ENCODE results near the gene SNX11. TPM values are rescaled to one million over a fixed set of nuclear protein-coding genes. Genes with fewer than 3 reads are reported as not detected.

SNX11 gene
- total RNA-seq, 2 experiments from 2014 or later, result 12.0 to 17.6 TPM

GRCh38 chr17:48139944-48140343 lies 32.4 kb downstream of the SNX11 start:
- Histone ChIP-seq H2AFZ (ENCODE audit: low read length) (no peak overlapping the region), H3K27ac (ENCODE audit: low read depth, low read length, poor library complexity, severe bottlenecking) (no peak overlapping the region), H3K4me2 (ENCODE audit: low read length) (no peak overlapping the region), H3K4me1 (ENCODE audit: insufficient read depth, low read length, poor library complexity, severe bottlenecking) (no peaks in the 10 kb centered on the region), H3K36me3 (ENCODE audit: insufficient read depth, low read length) (no peaks in the 10 kb centered on the region), H4K20me1 (ENCODE audit: insufficient read depth, low read length) (no peaks in the 10 kb centered on the region), H3K4me3 (ENCODE audit: low read depth, low read length, poor library complexity, severe bottlenecking) (no peak overlapping the region), H3K9me2 (ENCODE audit: insufficient read depth, low read length) (no peaks in the 10 kb centered on the region), H3K9me3 (ENCODE audit: low read length) (no peaks in the 10 kb centered on the region), H3K79me2 (ENCODE audit: insufficient read depth, low read depth, low read length) (no peaks in the 10 kb centered on the region)
- ChIA-PET POLR2A (interaction anchor here (0.7 kb wide), 1 partner anchor 122 kb away, joined by 4 read pairs; no protein-coding TSS in a partner anchor), CTCF (ENCODE audit: unreplicated experiment) (no interaction called here)
- no peak for DNase-seq (ENCODE audit: low spot score)
- TF ChIP-seq, protein P1, sequence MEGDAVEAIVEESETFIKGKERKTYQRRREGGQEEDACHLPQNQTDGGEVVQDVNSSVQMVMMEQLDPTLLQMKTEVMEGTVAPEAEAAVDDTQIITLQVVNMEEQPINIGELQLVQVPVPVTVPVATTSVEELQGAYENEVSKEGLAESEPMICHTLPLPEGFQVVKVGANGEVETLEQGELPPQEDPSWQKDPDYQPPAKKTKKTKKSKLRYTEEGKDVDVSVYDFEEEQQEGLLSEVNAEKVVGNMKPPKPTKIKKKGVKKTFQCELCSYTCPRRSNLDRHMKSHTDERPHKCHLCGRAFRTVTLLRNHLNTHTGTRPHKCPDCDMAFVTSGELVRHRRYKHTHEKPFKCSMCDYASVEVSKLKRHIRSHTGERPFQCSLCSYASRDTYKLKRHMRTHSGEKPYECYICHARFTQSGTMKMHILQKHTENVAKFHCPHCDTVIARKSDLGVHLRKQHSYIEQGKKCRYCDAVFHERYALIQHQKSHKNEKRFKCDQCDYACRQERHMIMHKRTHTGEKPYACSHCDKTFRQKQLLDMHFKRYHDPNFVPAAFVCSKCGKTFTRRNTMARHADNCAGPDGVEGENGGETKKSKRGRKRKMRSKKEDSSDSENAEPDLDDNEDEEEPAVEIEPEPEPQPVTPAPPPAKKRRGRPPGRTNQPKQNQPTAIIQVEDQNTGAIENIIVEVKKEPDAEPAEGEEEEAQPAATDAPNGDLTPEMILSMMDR (conservative IDR thresholded peaks at IDR 0.05; ENCODE audit: low read length), result no peak
- TF ChIP-seq EZH2phosphoT487 (IDR thresholded peaks at IDR 0.05; ENCODE audit: borderline replicate concordance, low read depth, low read length), result no peak
- no TSS peak for BruUV-seq (replicated peaks)
- intact Hi-C loops (cut with micrococcal nuclease; ENCODE audit: unreplicated experiment), result no loop called here

DNA sequence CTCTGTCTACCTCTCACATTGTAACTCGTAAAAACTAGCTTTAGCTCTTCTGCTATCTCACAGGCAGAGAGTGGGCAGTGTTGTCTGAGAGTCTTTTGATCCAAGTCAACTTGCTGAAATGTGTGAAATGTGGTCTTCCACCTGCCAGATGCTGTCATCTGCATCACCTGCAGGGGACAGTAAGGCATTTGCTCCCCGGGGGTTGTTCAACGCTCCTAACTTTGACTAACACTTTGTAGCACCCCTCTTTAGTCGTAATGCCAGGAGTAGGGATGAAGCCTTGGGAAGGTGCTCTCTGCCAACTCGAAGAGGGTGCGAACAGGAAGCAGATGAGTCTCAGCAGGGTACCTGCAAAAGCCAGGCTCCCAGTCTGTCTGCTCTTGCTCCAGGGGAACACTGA lies 36.1 kb downstream of the SNX11 start:
- intact Hi-C loops (cut with micrococcal nuclease; ENCODE audit: unreplicated experiment), result no loop called here

DNA sequence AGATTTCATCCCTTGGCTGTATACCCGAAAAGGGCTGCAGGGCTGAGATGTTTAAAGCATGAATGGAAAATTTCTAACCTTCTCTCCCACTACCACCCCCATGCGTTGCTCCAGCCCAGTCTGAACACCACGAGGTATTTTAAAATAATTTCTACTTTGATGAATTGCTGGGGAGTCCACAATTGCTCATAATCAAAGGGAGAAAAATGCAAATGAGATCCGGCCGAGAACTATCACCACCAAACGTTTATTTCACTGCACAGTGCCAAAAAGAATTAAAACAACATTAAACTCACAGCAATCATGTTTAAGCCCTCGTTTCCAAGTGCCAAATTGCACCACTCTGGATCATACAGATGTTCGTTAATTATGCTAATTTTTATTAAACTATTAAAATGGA lies 36.7 kb downstream of the SNX11 start:
- TF ChIP-seq, protein P1 (conservative IDR thresholded peaks at IDR 0.05; ENCODE audit: low read length), result no peak
- TF ChIP-seq EZH2phosphoT487 (IDR thresholded peaks at IDR 0.05; ENCODE audit: borderline replicate concordance, low read depth, low read length), result no peak
- Histone ChIP-seq H2AFZ (ENCODE audit: low read length) (no peak overlapping the region), H3K4me2 (ENCODE audit: low read length) (peak overlapping the region; percentile 8; the same call in 1 of the 2 replicates), H3K9me3 (ENCODE audit: low read length) (no peaks in the 10 kb centered on the region), H3K4me1 (ENCODE audit: insufficient read depth, low read length, poor library complexity, severe bottlenecking) (no peaks in the 10 kb centered on the region), H3K4me3 (ENCODE audit: low read depth, low read length, poor library complexity, severe bottlenecking) (no peak overlapping the region), H4K20me1 (ENCODE audit: insufficient read depth, low read length) (no peaks in the 10 kb centered on the region), H3K9me2 (ENCODE audit: insufficient read depth, low read length) (no peaks in the 10 kb centered on the region), H3K27ac (ENCODE audit: low read depth, low read length, poor library complexity, severe bottlenecking) (no peak overlapping the region), H3K36me3 (ENCODE audit: insufficient read depth, low read length) (no peaks in the 10 kb centered on the region), H3K79me2 (ENCODE audit: insufficient read depth, low read depth, low read length) (no peaks in the 10 kb centered on the region)
- no TSS peak for BruUV-seq (replicated peaks)
- intact Hi-C loops (cut with micrococcal nuclease; ENCODE audit: unreplicated experiment), result no loop called here
- CTCF ChIA-PET (ENCODE audit: unreplicated experiment), result no interaction called here
- POLR2A ChIA-PET, result no interaction called here
- DNase-seq (ENCODE audit: low spot score), result no peak

More for the DNA sequence above, 36.1 kb downstream of the SNX11 start:
- H3K27ac ChIP-seq (ENCODE audit: low read depth, low read length, poor library complexity, severe bottlenecking), result no peak overlapping the region
- H3K36me3 ChIP-seq (ENCODE audit: insufficient read depth, low read length), result no peaks in the 10 kb centered on the region
- TF ChIP-seq EZH2phosphoT487 (IDR thresholded peaks at IDR 0.05; ENCODE audit: borderline replicate concordance, low read depth, low read length), result no peak
- TF ChIP-seq, protein P1 (conservative IDR thresholded peaks at IDR 0.05; ENCODE audit: low read length), result no peak
- H4K20me1 ChIP-seq (ENCODE audit: insufficient read depth, low read length), result no peaks in the 10 kb centered on the region
- no peaks in the 10 kb centered on the region for H3K79me2 ChIP-seq (ENCODE audit: insufficient read depth, low read depth, low read length)
- H3K9me3 ChIP-seq (ENCODE audit: low read length), result no peaks in the 10 kb centered on the region
- H3K4me2 ChIP-seq (ENCODE audit: low read length), result no peak overlapping the region
- no peak overlapping the region for H2AFZ ChIP-seq (ENCODE audit: low read length)
- no peaks in the 10 kb centered on the region for H3K4me1 ChIP-seq (ENCODE audit: insufficient read depth, low read length, poor library complexity, severe bottlenecking)
- no peak overlapping the region for H3K4me3 ChIP-seq (ENCODE audit: low read depth, low read length, poor library complexity, severe bottlenecking)
- BruUV-seq (replicated peaks), result no TSS peak
- ChIA-PET POLR2A (no interaction called here), CTCF (ENCODE audit: unreplicated experiment) (no interaction called here)
- no peaks in the 10 kb centered on the region for H3K9me2 ChIP-seq (ENCODE audit: insufficient read depth, low read length)
- DNase-seq (ENCODE audit: low spot score), result no peak

Measured in OCI-LY7 (cell line).